Measurements from ENCODE around the gene CRLF2.

GRCh38 chrX:1246816-1247215, 34.4 kb upstream of the CRLF2 start:
- TF ChIP-seq POLR2A (IDR thresholded peaks at IDR 0.05) (no peak), CTCF (IDR thresholded peaks at IDR 0.05) (peak; percentile 30 to 68 (median 53))
